ENCODE measurements around the gene PRR7. TPM values are rescaled to one million over a fixed set of nuclear protein-coding genes. Genes with fewer than 3 reads are reported as not detected.
"Not testable (repeated sequence)": the region's sequence is repeated elsewhere in the genome, so short reads cannot be mapped to it uniquely, and the experiment has no call there.

Gene PRR7
- total RNA-seq, 1 donor from 2014 or later, result 2.1 TPM

DNA sequence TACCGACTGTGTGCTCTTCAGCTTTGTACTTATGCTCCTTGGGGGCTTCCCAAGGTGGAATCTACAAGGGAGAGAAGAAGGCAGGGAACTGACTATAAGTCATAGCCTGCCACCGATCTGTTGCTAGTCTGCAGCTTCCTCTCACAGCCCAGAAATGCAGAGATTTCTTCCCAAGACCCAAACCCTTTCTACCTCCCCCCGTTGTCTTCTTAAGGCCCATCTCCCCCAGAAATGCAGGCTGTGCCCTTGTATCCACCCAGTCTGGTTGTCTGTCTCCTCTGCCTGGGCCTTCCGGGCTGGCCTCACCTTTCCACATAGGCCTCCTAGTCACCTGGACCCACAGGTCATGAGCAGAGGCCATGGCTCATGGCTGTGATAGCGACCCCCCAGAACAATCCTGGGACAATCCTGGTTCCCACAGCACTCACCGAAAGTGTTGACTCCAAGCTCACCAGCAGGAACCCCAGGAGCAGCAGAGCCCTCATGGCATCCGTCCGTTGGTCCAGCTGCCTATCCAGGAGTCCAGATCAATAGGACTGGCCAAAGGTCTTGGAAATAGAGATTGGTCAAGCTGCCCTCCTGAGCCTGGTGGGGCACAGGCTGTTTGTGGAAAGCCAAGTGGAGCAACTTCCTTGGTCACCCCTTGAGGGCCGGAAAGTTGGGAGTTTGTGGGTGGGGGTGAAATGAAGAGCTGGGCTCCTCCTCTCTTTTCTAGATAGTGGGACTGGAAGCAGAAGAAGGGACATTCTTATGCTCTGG lies 37.4 kb upstream of the PRR7 start, which contains the start of gene F12:
F12 (minus strand) TSS at position 522 of the 759 bp plus-strand sequence; CDS start at position 485, 37 bp downstream.
- DNase-seq, result no peak
- Histone ChIP-seq H3K4me3 (no peak within 1 kb of the TSS), H3K27ac (replicated peaks) (no peak within 1 kb of the TSS), H3K27me3 (ENCODE audit: low read depth) (peaks cover 75% of the 10 kb centered on the region), H3K36me3 (no peaks in the 10 kb centered on the region), H3K4me1 (peaks cover 8% of the 10 kb centered on the region), H3K9me3 (replicated peaks) (no peaks in the 10 kb centered on the region)
- intact Hi-C loops (cut with micrococcal nuclease), result no loop called here
- TF ChIP-seq, protein P1, sequence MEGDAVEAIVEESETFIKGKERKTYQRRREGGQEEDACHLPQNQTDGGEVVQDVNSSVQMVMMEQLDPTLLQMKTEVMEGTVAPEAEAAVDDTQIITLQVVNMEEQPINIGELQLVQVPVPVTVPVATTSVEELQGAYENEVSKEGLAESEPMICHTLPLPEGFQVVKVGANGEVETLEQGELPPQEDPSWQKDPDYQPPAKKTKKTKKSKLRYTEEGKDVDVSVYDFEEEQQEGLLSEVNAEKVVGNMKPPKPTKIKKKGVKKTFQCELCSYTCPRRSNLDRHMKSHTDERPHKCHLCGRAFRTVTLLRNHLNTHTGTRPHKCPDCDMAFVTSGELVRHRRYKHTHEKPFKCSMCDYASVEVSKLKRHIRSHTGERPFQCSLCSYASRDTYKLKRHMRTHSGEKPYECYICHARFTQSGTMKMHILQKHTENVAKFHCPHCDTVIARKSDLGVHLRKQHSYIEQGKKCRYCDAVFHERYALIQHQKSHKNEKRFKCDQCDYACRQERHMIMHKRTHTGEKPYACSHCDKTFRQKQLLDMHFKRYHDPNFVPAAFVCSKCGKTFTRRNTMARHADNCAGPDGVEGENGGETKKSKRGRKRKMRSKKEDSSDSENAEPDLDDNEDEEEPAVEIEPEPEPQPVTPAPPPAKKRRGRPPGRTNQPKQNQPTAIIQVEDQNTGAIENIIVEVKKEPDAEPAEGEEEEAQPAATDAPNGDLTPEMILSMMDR (IDR thresholded peaks at IDR 0.05; ENCODE audit: borderline replicate concordance), result no peak

DNA sequence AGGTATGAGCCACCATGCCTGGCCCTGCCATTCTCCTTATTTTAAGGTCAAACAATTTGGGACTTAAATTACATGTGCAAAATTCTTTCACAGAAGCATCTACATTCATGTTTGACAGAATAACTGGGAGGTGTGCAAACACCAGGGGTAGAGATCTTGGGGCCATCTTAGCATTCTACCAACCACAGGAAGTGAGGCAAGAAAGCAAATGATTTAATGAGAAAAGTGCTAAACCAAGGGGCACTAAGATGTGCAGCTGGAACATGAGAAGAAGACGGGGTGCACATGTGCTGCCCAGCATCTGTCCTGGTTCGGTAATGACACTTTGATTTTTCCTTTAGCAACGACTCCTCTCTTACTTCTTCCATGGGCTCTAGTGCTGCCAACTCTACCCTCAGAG lies 36.0 kb upstream of the PRR7 start:
- Histone ChIP-seq H3K4me3 (no peak overlapping the region), H3K27me3 (ENCODE audit: low read depth) (peaks cover 64% of the 10 kb centered on the region), H3K9me3 (replicated peaks) (no peaks in the 10 kb centered on the region), H3K4me1 (no peaks in the 10 kb centered on the region), H3K36me3 (no peaks in the 10 kb centered on the region), H3K27ac (replicated peaks) (no peak overlapping the region)
- TF ChIP-seq, protein P1 (IDR thresholded peaks at IDR 0.05; ENCODE audit: borderline replicate concordance), result no peak
- intact Hi-C loops (cut with micrococcal nuclease), result no loop called here
- DNase-seq, result no peak

DNA sequence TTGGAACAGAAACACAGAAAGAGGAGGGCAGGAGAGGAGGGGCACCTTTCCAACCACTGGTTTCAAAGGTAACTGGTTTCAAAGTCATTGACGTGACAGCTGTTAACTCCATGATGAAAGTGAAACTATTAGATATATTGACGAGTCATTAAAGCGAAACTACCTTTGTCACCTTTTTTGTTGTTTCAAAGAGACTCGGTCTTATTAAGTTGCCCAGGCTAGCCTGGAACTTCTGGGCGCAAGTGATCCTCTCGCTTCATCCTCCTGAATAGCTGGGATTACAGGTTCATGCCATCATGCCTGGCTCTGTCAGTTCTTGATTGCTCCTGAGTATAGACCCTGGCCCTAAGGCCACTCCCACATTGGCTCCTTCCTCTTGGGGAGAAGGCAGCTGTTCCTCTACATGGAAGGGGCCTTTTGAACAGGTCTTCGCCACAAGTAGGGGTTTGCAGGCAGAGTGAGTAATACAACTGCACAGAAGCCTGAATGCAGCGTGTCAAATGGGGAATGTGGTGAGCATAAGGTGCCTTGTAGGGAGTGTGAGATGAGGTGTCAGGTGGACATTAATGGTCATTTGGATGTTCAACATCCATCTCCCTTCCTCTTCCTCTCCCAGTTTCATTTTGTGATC lies 33.9 kb upstream of the PRR7 start:
- intact Hi-C loops (cut with micrococcal nuclease), result no loop called here
- DNase-seq, result no peak
- Histone ChIP-seq H3K27me3 (ENCODE audit: low read depth) (peaks cover 42% of the 10 kb centered on the region), H3K9me3 (replicated peaks) (no peaks in the 10 kb centered on the region), H3K4me1 (no peaks in the 10 kb centered on the region), H3K4me3 (no peak overlapping the region), H3K27ac (replicated peaks) (no peak overlapping the region), H3K36me3 (no peaks in the 10 kb centered on the region)
- TF ChIP-seq, protein P1 (IDR thresholded peaks at IDR 0.05; ENCODE audit: borderline replicate concordance), result no peak

DNA sequence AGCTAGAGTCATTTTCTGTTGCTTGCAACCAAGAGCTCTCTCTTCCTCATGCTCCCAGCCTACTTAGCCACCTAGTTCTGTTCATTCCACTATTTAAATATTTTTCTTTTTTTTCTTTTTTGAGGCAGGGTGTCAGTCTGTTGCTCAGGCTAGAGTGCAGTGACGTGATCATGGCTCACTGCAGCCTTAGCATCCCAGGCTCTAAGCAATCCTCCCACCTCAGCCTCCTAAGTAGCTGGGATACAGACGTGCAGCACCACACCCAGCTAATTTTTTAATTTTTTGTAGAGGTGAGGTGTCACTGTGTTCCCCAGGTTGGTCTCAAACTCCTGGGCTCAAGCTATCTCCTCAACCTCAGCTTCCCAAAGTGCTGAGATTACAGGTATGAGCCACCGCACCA lies 32.1 kb upstream of the PRR7 start:
- Histone ChIP-seq H3K27ac (replicated peaks) (no peak overlapping the region), H3K4me3 (no peak overlapping the region), H3K9me3 (replicated peaks) (no peaks in the 10 kb centered on the region), H3K27me3 (ENCODE audit: low read depth) (peaks cover 36% of the 10 kb centered on the region), H3K4me1 (no peaks in the 10 kb centered on the region), H3K36me3 (no peaks in the 10 kb centered on the region)
- TF ChIP-seq, protein P1 (IDR thresholded peaks at IDR 0.05; ENCODE audit: borderline replicate concordance), result no peak
- intact Hi-C loops (cut with micrococcal nuclease), result no loop called here
- no peak for DNase-seq

DNA sequence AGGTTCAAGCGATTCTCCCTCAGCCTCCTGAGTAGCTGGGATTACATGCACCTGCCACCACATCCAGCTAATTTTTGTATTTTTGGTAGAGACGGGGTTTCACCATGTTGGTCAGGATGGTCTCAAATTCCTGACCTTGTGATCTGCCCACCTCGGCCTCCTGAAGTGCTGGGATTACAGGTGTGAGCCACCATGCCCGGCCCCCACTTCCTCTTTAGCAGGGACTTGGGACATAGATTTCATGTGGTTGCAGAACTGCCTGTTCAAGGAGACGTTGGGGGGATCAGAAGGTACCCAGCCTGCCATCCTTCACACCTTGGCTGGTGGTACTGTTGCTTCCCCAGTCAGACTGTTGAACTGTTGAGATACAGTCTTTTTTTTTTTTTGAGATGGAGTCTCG lies 29.5 kb upstream of the PRR7 start:
- DNase-seq; H3K27ac ChIP-seq (replicated peaks); H3K4me3 ChIP-seq; H3K4me1 ChIP-seq; H3K9me3 ChIP-seq (replicated peaks); intact Hi-C loops (cut with micrococcal nuclease); H3K36me3 ChIP-seq: not testable (repeated sequence)
- peaks cover 35% of the 10 kb centered on the region for H3K27me3 ChIP-seq (ENCODE audit: low read depth)

DNA sequence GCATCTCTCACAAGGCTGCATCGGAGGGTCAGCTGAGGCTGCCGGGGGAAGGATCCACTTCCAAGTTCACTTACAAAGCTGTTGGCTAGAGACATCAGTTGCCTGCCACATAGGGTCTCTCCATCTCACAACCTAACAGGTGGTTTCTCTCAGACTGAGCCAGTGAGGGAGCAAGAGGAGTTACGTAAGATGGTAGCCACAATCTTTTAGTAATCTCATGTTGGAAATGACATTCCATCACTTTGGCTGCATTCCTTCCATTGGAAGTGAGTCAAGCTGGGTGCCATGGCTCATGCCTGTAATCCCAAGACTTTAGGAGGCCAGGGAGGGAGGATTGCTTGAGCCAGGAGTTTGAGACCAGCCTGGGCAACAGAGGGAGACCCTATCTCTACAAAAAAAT lies 27.6 kb upstream of the PRR7 start:
- Histone ChIP-seq H3K36me3 (no peaks in the 10 kb centered on the region), H3K4me3 (no peak overlapping the region), H3K4me1 (no peaks in the 10 kb centered on the region), H3K27ac (replicated peaks) (no peak overlapping the region), H3K27me3 (ENCODE audit: low read depth) (peaks cover 22% of the 10 kb centered on the region), H3K9me3 (replicated peaks) (no peaks in the 10 kb centered on the region)
- intact Hi-C loops (cut with micrococcal nuclease), result no loop called here
- no peak for DNase-seq
- TF ChIP-seq, protein P1 (IDR thresholded peaks at IDR 0.05; ENCODE audit: borderline replicate concordance), result no peak

DNA sequence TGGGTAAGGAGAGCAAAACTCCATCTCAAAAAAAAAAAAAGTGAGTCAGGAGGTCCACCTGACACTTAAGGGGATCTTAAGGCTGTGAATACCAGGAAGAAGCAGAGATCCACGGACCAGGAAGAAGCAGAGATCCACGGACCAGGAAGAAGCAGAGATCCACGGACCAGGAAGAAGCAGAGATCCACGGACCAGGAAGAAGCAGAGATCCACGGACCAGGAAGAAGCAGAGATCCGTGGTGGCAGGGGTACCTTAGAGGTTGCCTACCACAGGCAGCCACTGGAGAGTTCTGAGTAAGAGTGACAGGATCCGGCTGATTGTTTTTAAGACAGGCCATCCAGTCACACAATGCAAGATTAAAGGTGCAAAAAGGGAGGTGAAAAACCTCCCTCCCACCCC lies 26.1 kb upstream of the PRR7 start:
- H3K9me3 ChIP-seq (replicated peaks); H3K4me3 ChIP-seq; H3K4me1 ChIP-seq; H3K27ac ChIP-seq (replicated peaks); H3K36me3 ChIP-seq; DNase-seq; intact Hi-C loops (cut with micrococcal nuclease): not testable (repeated sequence)
- H3K27me3 ChIP-seq (ENCODE audit: low read depth), result peaks cover 18% of the 10 kb centered on the region
